Panc1 (cell line): Measurements from ENCODE around the gene IL1RAPL1. TPM values are rescaled to one million over a fixed set of nuclear protein-coding genes. Genes with fewer than 3 reads are reported as not detected.

Experiments
- ATAC-seq: fragments of 200-7000 bp; cut with Tn5 transposase; 2 replicates; pipeline ENCODE4 v1.9.1; 2020; ENCODE audit warnings: mild to moderate bottlenecking, moderate library complexity
- BruUV-seq: library from RNA; stranded (reverse); fragments of 400-500 nt; replicated peaks from 2 replicates; lab custom pipeline; 2021; lab: Mats Ljungman, UMichigan
- CTCF ChIA-PET: fragments of 300-600 bp; sonication (Branson Sonifier 250); formaldehyde crosslinking; loops from one replicate; lab custom pipeline; 2022; ENCODE audit warnings: antibody characterized with exemption; lab: Charles Lee
- POLR2A ChIA-PET: fragments of 300-600 bp; sonication (Branson Sonifier 250); formaldehyde crosslinking; loops from one replicate; lab custom pipeline; 2022; ENCODE audit warnings: antibody characterized with exemption; lab: Charles Lee
- DNase-seq: peaks from one replicate; pipeline ENCODE4 v3.0.0-alpha.2; 2010; ENCODE audit warnings: low read depth, low spot score
- H3K27ac ChIP-seq: 2 replicates; pipeline ENCODE4 v1.5.1; 2011; ENCODE audit warnings: mild to moderate bottlenecking, low read length, inconsistent platforms
- H3K27me3 ChIP-seq: fragments of 200-500 bp; sonication (Bioruptor generic); 2 replicates; pipeline ENCODE4 v1.6.0; 2014; ENCODE audit warnings: low read length, inconsistent platforms; ENCODE audit not compliant: control insufficient read depth, insufficient read depth
- H3K36me3 ChIP-seq: fragments of 200-500 bp; sonication (Bioruptor generic); 2 replicates; pipeline ENCODE4 v1.5.1; 2014; ENCODE audit warnings: inconsistent platforms, mild to moderate bottlenecking, low read length, moderate library complexity; ENCODE audit not compliant: control insufficient read depth, insufficient read depth
- H3K4me1 ChIP-seq: 2 replicates; pipeline ENCODE4 v1.5.1; 2011; ENCODE audit warnings: inconsistent platforms, mild to moderate bottlenecking, low read length, moderate library complexity; ENCODE audit not compliant: control insufficient read depth, insufficient read depth
- H3K4me3 ChIP-seq, 2 experiments: 2 replicates each; pipeline ENCODE4 v1.5.1; 2011 to 2012; ENCODE audit warnings: low read depth in 2 of 2, low read length in 2 of 2, mild to moderate bottlenecking in 2 of 2, inconsistent platforms in 1 of 2, moderate library complexity in 1 of 2
- H3K9me3 ChIP-seq: fragments of 200-500 bp; sonication (Bioruptor generic); 2 replicates; pipeline ENCODE4 v1.5.1; 2014; ENCODE audit warnings: low read depth, mild to moderate bottlenecking, inconsistent platforms, low read length, moderate library complexity; ENCODE audit not compliant: control insufficient read depth, insufficient read depth
- CTCF ChIP-seq: fragments of 450-650 bp; IDR thresholded peaks from 2 replicates; pipeline ENCODE4 v1.5.1; 2017; ENCODE audit warnings: mild to moderate bottlenecking
- POLR2AphosphoS5 ChIP-seq: IDR thresholded peaks from 2 replicates; pipeline ENCODE4 v1.6.1; 2012; ENCODE audit warnings: mild to moderate bottlenecking, low read depth, low read length, moderate library complexity
- REST ChIP-seq, 2 experiments: IDR thresholded peaks; 2 replicates each; pipeline ENCODE4 v1.6.1; 2011 to 2012; ENCODE audit warnings: low read depth in 2 of 2, control low read depth in 1 of 2, low read length in 1 of 2, mild to moderate bottlenecking in 1 of 2, moderate library complexity in 1 of 2; ENCODE audit not compliant: insufficient read depth in 1 of 2
- SIN3A ChIP-seq: IDR thresholded peaks from 2 replicates; pipeline ENCODE4 v1.6.1; 2012; ENCODE audit warnings: low read depth, mild to moderate bottlenecking, low read length, moderate library complexity, borderline replicate concordance; ENCODE audit not compliant: insufficient read depth
- TCF7L2 ChIP-seq: IDR thresholded peaks from 2 replicates; pipeline ENCODE4 v1.6.1; 2011; ENCODE audit warnings: mild to moderate bottlenecking, low read depth, low read length, inconsistent platforms
- in situ Hi-C: cut with HindIII; loops from 2 replicates; pipeline ENCODE4 v1.10.0; 2016; ENCODE audit warnings: low sequenced_read_pairs, low pct_unique_long_range_greater_than_20kb
- intact Hi-C: fragments of 100-400 bp; cut with micrococcal nuclease; formaldehyde crosslinking; loops from one replicate; pipeline ENCODE4 v1.10.0; 2022; ENCODE audit not compliant: unreplicated experiment
- total RNA-seq: library from RNA; stranded (reverse); gene quantifications from one replicate; pipeline ENCODE4 v1.2.1, GENCODE V29; 2021; ENCODE audit not compliant: unreplicated experiment

IL1RAPL1 gene
- total RNA-seq, 1 experiment from 2014 or later = 0.59 TPM

GRCh38 chrX:29237972-29238371, 650.7 kb downstream of the IL1RAPL1 start:
- in situ Hi-C loops (no loop called here), intact Hi-C loops (no loop called here)
- no peak overlapping the region for H3K4me3 ChIP-seq
- no peak for ATAC-seq
- DNase-seq = no peak
- POLR2A ChIA-PET = no interaction called here
- H3K36me3 ChIP-seq = no peaks in the 10 kb centered on the region
- TF ChIP-seq POLR2AphosphoS5 (no peak), CTCF (no peak), SIN3A (no peak), REST (IDR thresholded peaks at IDR 0.05; ENCODE audit: insufficient read depth in 1 of 2, low read depth in 2 of 2, low read length in 1 of 2) (no peak), TCF7L2 (no peak)
- no peaks in the 10 kb centered on the region for H3K9me3 ChIP-seq
- H3K4me1 ChIP-seq = no peaks in the 10 kb centered on the region; the same call in 1 of the 2 replicates
- H3K27me3 ChIP-seq = no peaks in the 10 kb centered on the region
- CTCF ChIA-PET = no interaction called here
- H3K27ac ChIP-seq = no peak overlapping the region
- no TSS peak for BruUV-seq

GRCh38 chrX:29241809-29242208, 654.6 kb downstream of the IL1RAPL1 start:
- no peak for DNase-seq
- BruUV-seq = no TSS peak
- in situ Hi-C loops = no loop called here
- no peaks in the 10 kb centered on the region for H3K9me3 ChIP-seq
- no peak for ATAC-seq
- no peaks in the 10 kb centered on the region for H3K27me3 ChIP-seq
- H3K4me3 ChIP-seq = no peak overlapping the region
- CTCF ChIA-PET = no interaction called here
- TF ChIP-seq REST (IDR thresholded peaks at IDR 0.05; ENCODE audit: insufficient read depth in 1 of 2, low read depth in 2 of 2, low read length in 1 of 2) (no peak), TCF7L2 (no peak), SIN3A (no peak), CTCF (no peak), POLR2AphosphoS5 (no peak)
- H3K36me3 ChIP-seq = no peaks in the 10 kb centered on the region
- POLR2A ChIA-PET = no interaction called here
- intact Hi-C loops = no loop called here
- H3K4me1 ChIP-seq = no peaks in the 10 kb centered on the region; the same call in 1 of the 2 replicates
- no peak overlapping the region for H3K27ac ChIP-seq
